Activated T-helper 1 cell treated with anti-CD3 and anti-CD28 coated beads, Interleukin-2, amount 50 U/mL, for 16 hours (primary cell): ENCODE measurements around the gene FETUB.

ENCODE experiments used
- DNase-seq, 2 donors: peaks; one replicate each; pipeline ENCODE4 v3.0.0-alpha.2; 2020; ENCODE audit warnings: low read depth in 1 of 2, low spot score in 1 of 2

The FETUB gene

DNA sequence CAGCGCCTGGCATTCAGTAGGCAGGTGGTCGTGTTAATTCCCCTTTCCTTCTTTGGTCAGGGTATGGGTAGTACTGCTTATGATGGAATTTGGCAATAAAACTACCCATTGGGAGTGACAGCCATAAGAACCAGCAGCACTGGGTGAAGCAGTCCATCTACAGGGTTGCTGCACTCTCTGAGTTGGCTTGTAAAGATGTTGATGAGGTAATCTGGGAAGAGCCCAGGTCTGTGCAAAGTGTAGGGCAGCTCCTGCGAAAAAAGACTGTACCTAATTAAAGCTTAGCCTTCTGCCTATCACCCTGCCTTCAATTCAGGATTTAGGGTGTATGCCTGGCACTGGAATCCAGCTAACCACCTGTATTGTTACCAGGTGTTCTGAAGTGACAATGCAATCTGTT lies 4.7 kb upstream of the FETUB start:
- DNase-seq, result no peak

DNA sequence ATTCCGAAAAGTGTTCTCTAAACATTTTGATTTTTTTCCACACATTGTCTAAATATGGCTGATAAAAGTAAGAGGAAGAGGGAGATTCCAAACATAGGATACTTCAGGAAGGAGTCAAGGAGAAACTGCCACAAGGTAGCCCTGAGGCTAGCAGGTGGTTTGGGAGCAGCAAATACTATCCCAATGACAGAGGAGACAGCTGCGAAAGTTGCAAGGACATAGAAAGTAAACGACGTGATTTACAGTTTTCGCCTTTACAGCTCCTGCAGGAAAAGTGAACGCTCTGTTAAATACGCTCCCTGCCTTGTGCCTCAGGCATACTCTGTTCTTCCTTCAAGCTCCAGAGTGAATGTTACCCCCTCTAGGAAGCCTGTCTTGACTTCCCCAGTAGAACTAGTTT lies 3.7 kb upstream of the FETUB start:
- DNase-seq, result no peak

DNA sequence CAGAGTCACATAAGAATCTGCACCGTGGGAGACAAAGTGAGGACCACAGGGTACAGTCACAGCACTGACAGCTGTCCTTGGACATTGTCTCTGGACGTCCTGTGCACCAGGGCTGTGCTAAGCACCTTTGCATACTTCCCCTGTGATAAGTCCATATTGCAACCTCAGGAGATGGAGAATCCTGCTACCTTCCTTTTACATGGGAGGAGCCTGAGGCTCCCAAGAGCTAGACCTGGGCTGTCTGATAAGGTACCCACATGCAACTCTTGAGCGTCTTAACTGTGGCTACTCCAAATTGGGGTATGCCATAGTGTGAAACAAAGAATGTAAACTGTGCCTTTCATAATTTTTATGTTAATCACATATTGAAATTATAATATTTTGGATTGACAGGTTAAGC lies 2.5 kb upstream of the FETUB start:
- no peak for DNase-seq

DNA sequence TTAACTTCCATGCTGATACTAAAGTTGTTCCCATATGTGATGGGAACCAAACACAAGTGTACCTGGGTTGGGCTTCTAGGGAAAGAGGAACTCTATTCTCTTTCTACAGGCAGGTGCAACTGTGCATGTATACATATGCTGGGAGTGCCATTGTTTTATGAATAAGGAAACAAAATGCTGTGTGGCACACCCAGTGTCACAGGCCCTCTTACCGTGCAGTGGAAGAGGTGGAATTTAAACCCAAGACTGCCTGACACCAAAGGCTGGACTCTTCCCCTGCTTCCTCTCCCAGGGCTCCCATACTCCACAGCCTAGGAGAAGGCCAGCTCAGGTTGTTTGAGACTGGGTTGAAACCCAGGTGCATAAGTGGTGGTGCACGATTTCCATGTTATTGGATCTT lies 1.9 kb upstream of the FETUB start:
- no peak for DNase-seq

DNA sequence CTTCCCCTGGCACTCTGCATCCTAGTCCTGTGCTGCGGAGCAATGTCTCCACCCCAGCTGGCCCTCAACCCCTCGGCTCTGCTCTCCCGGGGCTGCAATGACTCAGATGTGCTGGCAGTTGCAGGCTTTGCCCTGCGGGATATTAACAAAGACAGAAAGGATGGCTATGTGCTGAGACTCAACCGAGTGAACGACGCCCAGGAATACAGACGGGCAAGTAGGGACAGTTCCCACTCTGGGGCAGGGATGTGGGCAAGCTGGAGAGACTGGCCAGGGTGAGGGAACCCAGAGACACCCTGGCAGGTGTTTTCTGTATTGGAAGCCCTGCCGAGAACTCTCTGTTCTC lies 247 bp downstream of the FETUB start:
- no peak for DNase-seq

DNA sequence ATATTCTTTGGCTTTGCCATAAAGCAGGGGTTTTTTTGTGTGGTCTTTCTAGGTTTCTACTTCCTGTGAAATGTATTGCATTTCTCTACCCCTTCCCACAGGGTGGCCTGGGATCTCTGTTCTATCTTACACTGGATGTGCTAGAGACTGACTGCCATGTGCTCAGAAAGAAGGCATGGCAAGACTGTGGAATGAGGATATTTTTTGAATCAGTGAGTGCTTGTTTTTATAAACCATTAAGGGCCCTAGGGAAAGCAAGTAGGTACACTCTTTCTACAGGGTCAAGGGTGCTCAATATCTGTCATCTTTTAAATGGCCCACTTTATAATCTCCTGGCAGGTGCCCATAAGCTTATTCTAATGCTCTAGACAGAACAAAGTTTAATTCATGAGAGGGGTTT lies 730 bp downstream of the FETUB start:
- DNase-seq, result no peak

DNA sequence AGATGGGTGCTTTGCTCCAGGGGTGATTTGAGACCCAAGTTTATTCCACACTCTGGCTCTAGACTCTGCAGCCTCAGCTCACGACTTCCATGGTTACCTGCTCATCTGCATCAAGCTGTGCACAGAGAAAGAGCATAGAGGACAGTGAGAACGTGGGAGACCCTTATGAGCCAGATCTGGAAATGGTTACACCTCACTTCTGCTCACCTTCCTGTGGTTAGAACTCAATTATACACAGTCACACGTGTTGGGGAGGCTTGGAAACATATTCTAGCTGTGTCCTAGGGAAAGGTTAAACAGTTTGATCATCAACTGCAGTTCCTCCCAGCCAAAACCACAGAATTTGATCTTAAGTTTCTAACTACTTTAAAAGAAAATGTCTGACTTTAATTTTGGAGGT lies 1.8 kb downstream of the FETUB start:
- DNase-seq, result no peak

DNA sequence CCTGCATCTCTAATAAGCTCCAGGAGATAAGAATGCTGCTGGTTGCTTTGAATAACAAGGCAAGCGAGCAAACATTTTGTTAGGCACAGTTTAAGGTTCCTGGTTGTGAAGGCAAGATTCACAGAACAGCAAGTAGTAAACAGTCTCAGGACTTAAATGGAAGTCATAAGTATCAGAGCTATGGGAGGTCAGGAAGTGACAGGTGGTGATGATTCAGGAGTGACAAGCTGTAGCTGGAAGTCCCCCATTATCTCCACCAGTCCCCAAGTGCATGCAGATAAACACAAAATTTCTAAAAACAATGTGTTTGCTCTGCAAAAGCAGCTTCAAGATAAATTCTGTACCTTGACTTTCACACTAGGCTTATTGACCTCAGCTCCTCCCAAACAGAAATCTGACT lies 3.3 kb downstream of the FETUB start:
- no peak for DNase-seq

DNA sequence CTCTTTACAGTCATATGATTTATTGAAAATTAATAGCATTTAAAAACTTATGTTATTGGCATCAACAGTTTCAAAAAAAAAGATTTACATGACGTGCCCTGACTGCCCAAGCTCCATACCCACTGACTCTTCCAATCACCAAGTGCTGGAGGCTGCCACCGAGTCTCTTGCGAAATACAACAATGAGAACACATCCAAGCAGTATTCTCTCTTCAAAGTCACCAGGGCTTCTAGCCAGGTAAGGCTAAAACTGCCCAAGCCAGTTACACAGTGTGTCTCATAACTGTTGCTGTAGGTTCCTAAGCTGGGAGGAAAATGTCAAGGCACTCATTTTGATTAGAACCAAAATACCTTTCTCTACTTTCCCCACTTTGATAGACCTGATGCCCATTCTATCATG lies 4.5 kb downstream of the FETUB start:
- DNase-seq, result no peak

DNA sequence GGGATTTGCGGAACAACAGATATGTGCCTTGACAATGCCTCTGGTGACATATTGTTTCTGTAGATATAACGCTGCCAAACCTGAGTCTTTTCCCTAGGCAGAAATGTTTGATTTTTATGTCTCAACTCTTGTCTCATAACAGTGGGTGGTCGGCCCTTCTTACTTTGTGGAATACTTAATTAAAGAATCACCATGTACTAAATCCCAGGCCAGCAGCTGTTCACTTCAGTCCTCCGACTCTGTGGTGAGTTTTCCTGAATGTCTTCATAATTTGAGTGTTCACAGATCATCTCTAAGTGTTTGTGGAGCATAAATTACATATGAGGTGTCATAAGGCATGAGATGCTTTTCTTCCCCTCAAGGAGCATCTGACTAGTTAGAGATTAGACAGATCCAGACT lies 5.9 kb downstream of the FETUB start:
- DNase-seq, result no peak

DNA sequence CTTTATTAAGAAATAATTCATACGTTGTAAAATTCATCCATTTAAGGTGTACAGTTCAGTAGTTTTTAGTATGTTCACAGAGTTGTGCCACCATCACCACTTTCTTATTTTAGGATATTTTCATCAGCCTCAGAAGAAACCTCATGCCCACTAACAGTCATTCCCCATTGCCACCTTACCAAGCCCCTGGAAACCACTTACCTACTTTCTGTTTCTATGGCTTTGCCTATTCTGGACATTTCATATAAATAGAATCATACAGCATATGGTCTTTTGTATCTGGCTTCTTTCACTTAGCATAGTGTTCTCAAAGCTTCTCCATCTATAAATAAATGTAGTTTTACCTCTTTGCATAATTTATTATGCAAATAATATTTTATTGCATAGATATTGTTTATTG lies 6.6 kb downstream of the FETUB start:
- DNase-seq, result no peak

DNA sequence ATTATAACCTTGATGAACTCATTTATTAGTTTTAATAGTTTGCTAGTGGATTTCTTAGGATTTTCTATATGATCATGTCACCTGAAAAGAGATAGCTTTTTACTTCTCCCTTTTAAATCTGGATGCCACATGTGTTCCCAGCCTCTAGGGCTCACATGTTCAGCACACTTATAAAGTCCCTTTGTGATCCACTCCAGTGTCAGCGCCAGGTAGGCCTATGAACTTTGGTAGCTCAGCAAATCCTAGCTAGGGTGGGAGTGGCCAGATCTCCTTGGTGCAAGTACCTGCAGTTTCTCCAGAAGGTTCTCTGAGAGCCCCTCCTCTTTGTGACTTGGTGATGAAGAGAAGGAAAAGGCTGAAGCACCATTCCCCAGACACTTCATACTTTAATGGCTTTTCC lies 8.7 kb downstream of the FETUB start:
- no peak for DNase-seq

DNA sequence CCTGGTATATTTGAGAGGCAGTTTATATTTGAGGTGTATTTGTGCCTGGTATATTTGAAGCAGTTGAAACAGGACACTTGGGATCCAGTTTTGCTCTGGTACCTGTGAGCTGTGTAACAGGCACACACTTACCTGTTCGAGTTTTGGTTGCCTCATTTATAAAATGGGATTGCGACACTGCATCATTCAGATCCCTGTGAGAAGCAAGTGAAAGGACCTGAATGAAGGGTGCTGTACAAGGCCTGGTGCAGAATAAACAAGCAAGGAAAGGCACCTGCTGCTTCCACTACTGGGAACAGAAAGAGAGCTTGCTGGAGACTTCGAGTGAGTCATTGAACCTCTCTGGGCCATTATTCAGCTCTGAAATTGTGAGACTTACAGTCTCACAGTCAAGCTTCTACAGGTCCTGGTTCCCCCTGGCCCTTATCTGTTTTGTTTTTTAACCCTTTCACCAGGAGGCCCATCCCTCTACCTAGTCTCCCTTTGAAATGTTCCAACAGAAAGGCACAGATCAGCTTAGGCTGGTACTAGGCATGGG lies 11.5 kb downstream of the FETUB start:
- no peak for DNase-seq

DNA sequence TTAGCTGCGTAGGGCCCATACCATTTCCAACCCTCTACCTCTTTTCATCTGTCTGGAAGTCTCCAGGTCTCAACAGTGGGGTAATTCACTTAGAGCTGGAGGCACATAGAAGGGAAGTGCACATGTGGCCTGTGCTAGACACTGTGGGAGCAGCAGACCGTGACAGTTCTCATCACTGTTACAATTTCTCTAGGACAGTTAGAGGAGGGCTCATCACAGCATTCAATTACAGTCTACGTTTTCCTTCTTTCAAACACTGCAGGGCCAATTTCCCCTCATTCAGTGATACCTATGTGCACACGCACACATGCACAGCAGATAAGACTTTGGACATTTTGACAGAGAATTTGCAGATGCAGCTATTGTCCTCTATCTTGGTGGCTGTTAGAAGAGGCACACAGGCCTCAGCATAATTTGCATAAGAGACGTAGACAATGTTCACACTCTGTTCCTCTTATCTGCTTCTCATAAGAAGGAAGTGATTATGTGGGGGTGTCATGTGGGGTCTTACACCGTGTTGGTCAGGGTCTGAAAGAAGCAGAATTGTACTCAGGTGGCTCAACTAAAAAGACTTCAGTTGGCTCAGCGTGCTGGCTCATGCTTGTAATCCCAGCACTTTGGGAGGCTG lies 13.0 kb downstream of the FETUB start:
- DNase-seq, result no peak

DNA sequence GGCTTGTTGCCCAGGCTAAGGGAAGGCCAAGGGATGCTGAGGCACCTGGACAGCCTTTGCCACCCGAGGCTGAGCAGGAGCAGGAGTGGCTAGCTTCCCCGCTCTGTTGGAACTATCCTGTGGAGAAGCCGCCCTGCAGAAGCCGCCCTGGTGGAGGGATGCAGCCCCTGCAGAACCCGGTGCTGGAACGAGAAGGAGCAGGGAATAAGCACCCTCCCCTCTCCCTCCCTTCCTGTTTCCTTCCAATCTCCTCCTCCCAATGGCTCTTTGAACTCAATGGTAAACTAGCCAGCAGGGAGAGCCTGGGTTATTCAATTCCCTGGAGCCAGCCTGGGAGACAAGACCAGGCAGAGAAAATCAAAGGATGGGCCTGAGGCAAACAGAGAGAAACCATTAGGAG lies 13.8 kb downstream of the FETUB start:
- no peak for DNase-seq

DNA sequence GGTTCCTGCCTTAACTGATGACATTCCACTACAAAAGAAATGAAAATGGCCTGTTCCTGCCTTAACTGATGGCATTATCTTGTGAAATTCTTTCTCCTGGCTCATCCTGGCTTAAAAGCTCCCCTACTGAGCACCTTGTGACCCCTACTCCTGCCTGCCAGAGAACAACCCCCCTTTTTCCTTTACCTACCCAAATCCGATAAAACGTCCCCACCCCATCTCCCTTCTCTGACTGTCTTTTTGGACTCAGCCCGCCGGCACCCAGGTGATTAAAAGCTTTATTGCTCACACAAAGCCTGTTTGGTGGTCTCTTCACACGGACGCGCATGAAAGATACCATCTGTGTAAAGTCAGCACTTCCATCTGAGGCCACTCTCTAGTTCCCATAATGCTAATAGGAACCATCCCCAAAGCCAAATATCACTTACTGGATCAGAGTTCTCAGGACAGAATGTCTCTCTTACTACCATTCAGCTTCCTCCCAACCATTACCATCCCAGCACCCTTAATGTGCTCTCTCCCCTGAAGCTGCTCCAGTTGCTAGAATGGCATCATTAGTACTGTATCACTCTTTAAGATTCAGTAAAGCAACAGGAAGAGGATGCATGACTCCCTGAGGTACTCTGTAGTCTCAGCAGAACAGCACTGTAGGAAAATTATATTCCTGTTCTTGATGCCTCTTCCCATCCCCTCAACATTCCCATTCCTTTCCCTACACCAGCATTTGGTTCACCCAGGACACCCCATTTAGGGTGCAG lies 23.3 kb downstream of the FETUB start:
- no peak for DNase-seq

DNA sequence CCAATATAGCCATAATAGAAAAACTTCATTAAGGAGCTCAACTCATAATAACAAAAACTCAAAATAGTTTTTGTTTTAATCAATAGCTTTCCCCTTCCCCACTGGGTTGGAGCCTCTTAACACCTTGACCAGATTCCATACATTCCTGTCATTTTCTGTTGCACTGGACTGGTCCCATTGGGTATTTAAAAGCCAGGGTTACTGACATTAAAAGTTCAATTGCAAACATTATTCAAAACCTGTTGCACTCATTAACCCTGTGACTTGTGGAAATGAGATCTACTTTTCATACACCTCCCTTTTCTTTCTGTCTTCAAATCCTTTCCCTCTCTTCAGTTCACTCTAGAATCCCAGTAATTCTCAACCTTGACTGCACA lies 23.9 kb downstream of the FETUB start:
- no peak for DNase-seq

DNA sequence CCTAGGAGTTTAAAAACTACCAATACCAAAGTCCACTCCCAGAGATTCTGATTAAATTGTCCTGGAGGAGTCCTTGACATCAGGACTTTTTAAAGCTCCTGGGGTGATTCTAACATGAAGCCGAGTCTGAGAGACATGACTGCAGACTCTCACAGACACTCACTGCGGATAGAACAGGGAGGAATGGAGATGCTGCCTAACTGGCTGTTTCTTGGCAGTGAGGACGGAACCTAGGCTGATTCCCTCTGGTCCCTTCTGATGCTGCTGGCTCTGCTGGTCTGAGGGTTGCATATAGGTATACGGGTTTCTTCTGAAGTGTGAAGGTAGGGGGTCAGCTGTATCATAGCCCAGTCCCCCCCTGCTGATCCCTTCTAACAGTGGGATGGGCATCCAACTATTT lies 24.3 kb downstream of the FETUB start:
- DNase-seq, result no peak

DNA sequence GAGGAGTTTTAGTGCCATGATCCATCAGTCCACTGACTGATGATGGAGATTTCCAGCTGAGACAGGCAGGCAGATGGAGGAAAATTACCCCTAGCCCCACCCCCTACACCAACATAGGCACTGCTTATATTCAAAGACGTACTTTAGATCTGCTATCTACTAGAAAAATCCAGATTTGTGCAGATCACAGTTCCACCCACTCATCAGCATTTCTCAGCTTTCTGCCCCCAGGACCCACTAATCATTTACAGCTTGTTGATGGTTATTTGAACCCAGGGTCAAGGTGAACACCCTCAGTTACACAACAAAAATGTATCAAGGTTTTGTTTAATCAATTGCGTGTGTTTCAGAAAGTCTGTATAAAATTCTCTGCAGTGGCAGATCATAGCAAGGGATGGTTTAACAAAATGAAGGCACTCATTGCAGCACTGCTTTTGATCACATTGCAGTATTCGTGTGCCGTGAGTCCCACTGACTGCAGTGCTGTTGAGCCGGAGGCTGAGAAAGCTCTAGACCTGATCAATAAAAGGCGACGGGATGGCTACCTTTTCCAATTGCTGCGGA lies 25.5 kb downstream of the FETUB start, which contains the start of gene HRG:
Gene HRG (plus strand): TSS at position 390 of the 564 bp plus-strand sequence. CDS start 18 bp downstream, at position 408.
- no peak for DNase-seq

DNA sequence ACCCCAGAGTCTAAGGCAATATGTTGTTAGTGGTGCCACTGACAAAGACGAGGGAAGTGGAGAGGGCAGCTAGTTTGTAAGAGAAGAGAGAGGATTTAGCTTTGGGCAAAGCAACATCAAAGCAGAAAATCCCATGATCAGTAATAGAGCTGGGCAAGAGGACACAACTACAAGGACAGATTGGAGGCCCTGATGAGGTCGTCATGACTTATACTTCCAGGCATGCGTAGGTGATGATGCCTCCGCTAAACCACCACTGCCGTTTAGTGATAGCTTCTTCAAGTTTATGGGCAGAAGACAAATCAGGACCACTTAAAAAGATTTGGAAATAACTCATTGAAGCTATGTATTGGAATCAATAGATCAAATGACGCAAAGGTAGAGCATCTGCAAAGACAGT lies 28.2 kb downstream of the FETUB start:
- no peak for DNase-seq

DNA sequence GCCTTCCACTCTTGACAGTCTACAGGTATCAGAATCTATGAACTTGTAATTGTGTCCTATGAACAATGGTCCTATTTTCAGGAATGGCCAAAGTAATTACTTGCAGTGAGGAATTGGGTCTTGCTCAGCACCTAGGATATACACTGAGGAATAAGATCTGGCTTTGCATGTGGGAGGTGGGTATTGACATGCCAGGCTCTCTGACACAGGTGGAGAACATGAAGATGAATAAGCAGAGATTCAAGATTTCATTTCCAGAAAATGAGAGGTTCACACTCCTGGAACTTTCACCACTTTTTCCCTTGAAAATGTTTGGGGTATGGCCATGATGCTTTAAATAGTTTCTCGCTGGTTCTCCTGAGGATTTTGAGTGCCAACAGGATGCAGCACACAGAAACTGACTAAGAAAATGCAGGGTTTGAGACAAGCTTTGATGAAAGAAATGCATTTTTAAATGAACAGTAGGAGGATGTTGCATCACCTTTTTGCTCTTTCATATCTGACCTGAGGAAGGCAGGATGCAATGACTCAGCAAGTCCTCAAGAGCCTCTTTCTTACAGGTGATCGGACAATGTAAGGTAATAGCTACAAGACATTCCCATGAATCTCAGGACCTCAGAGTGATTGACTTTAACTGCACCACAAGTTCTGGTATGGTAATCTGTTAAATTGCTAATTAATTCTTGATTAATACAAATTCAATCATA lies 29.3 kb downstream of the FETUB start:
- no peak for DNase-seq

DNA sequence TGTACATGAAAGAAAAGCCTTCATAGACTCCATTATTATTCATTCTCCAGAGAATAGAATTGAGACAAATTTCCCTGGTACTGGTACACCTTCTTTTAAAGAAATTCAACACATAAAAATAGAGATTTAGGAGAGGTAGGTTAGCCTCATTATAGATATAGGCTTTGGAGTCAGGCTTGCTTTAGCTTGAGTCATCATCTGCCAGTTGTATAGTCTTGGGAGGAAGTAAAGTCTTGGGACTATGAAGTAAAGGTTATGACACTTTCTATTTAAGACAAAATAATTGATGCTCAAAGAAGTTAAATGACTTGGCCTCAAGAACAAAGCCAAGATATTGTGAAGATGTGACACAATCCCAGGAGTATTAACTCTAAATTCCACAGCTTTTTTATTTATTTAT lies 30.0 kb downstream of the FETUB start:
- no peak for DNase-seq
